LHCN-M2 (cell line): ENCODE results near the gene AMER2. TPM values are rescaled to one million over a fixed set of nuclear protein-coding genes. Genes with fewer than 3 reads are reported as not detected.

Experiments used
- DNase-seq: peaks from one replicate; pipeline ENCODE4 v3.0.0-alpha.2; 2012; ENCODE audit warnings: low read depth
- total RNA-seq: library from RNA; depleted of rRNA; stranded (reverse); fragments of >200 nt; gene quantifications from 2 replicates; pipeline ENCODE4 v1.2.3, GENCODE V29; 2014

The AMER2 gene
- total RNA-seq, 1 experiment from 2014 or later, result not detected

DNA sequence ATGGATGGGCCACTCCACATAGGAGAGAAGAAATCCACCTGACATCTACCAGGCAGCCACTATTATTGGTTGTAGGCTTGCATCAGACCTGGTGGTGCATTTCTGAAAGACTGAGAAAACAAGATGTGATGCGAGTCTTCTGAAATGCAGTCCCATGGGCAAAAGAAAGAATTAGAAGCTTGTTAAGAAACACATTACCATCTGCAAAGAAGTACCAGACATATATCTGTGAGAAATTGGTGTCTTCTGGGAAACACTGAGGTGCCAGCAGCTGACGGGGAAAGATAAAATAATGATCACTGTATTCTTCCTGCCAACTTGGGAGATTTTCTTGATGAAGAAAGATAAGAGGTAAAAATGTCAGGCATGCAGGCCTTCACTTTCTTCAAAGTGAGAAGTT is 14.4 kb downstream of the AMER2 start:
- no peak for DNase-seq

DNA sequence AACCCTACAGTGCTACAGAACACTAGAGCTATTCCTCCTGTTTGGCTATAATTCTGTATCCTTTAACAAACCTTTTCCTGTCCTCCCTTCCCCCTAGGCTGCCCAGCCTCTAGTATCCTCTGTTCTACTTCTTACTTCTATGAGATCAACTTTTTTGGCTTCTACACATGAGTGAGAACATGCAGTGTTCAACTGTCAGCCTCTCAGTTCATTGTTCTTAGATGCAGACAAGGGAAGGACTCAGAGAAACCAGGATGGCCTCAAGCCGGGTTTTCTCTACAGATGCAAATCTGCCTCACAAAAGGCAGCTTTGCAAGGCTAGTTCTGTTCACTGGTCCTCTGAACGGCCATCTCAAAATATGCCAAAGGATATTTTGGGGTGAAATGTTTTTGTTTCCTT is 18.4 kb downstream of the AMER2 start:
- DNase-seq, result no peak

DNA sequence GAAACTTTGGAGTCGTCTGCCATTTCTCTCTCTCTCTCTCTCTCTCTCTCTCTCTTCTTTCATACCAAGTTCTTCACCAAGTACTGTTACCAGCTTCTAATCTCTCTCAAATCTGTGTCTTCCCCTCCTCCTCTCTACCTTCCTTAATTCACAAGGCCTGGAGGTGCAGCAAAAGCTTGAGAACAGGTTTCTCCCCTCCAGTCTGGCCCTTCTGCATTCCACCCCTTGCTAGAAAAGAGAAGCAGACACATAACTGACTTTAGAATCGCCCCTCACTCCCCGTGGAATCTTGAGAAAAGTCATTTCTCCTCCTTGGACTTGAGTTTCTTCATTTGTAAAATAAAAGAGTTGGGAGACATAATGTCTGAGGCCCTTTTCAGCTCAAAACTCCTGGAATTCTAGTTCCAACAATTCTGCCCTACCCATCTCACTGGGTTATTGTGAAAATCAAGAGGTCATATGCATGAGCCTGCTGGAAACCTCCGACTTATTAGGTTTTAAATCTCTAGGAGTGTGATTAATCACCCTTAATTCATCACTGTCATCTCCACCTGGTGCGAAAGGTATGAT is 20.4 kb downstream of the AMER2 start:
- no peak for DNase-seq

DNA sequence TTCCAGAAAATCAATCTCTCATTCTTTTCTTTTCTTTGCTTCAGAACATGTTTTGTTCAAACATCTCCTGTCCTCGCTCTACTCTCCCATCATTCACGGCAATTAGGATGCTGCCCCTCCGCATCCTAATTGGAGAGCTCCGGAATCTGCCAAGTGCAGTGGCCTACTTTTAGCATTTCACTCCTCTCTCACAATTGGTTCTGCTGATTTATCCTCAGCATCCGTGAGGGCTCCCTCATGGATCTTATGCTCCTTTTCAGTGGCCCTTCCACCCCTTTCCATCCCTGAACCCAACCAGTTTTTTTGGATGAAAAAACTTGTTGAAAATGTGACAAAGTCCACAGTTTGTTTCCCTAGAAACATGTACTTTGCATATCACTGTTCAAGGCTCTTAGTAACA is 22.4 kb downstream of the AMER2 start:
- DNase-seq, result no peak

DNA sequence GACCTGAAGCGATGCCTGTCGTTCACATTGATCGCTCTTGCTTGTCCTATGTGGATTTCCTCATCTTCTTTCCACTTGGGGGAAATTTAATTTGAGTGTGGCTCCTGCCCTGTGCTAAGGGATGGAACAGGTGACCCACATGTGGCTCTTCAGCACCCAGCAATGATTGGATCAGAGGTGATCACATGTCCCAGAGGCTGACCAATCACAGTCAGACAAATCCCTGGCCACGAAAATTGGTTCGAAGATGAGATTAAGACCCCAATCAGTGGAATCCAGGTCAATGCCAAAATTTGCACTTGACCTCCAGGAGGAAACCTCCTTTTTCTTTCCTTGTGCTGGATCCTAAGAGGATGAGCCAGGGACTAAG is 23.7 kb downstream of the AMER2 start:
- DNase-seq, result no peak

DNA sequence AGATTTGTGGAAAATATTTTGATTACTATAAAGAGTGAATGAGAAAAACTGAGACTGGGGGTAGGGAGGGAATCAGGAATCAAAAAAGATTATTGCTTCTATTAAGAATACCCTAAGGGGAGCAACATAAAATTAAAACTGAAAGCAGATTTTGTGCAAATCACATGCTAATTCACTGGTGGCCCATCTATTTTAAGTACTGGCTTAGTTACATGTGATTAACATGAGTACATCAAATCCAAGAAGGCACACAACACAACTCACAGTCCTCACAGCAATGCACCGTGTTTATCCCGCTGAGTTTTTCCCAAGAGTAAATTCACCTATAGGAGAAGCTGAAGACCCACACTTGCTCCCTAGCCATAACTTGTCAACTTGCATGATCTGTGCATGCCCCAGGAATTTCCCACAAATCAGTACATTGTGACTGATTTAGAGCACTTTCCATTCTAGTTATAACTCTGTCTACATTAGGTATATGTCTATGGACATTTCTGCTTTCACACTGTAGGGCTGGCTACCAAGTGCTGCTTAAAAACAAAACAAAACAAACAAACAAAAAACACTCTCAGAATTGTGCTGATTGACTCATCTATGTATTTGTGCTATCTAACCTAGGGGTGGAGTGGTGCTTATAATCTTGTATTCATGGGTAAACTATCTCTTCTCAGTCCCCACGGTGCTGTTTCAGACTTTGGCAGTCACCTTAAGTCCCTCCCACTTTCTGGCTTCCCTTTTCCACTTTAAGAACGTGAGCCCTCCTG is 24.3 kb downstream of the AMER2 start:
- DNase-seq, result no peak

DNA sequence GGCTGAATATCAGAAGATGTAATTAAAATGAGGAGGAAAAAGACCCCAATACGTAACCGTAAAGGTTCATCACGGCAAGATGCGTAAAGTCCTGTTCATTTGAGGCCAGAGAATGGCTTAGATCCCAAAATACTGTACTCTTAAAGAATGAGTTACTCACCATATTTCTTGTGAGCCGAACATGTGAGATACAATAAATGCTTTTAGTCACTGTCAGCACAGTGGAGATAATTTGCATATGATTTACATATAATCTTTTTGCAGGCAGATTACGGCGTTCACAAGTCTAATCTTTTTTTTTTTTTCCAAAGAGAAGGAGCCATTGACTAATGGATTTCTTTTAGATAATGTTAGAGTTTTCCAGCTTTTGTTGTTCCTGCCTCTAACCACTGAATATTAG is 28.4 kb downstream of the AMER2 start:
- DNase-seq, result no peak

DNA sequence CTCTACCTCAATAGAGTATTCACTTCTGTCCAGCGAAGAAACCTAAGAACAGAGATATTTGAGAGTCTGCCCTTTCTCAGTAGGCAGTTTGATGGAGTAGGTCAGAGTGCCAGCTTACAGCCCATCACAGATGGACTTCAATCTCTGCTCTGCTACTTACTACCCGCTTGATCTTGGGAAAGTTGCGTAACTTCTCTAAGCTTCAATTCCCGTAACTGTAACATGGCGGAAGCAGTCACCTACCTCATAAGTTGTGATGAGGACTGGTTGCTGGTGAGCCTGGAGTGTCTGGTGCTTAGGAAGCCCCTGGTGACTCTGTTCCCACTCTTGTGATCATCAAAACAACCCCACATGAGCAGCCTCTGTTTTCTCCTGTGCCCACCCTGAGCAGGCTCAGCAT is 31.0 kb downstream of the AMER2 start:
- no peak for DNase-seq

DNA sequence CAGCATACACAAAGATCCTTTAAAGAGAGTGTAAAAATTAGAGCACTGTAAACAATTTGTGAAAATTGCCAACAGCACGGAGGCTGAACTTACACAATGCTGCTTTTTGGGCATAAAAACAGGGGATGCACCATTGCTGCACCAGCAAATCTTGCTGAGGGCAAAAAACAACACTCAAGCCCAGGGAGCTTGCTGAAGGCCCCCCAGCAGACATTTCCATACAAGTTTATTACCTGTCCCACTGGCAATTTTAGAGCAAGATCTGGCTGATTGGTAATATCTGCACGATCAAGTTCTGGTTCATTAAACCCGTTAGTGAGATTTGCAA is 34.3 kb downstream of the AMER2 start:
- no peak for DNase-seq

DNA sequence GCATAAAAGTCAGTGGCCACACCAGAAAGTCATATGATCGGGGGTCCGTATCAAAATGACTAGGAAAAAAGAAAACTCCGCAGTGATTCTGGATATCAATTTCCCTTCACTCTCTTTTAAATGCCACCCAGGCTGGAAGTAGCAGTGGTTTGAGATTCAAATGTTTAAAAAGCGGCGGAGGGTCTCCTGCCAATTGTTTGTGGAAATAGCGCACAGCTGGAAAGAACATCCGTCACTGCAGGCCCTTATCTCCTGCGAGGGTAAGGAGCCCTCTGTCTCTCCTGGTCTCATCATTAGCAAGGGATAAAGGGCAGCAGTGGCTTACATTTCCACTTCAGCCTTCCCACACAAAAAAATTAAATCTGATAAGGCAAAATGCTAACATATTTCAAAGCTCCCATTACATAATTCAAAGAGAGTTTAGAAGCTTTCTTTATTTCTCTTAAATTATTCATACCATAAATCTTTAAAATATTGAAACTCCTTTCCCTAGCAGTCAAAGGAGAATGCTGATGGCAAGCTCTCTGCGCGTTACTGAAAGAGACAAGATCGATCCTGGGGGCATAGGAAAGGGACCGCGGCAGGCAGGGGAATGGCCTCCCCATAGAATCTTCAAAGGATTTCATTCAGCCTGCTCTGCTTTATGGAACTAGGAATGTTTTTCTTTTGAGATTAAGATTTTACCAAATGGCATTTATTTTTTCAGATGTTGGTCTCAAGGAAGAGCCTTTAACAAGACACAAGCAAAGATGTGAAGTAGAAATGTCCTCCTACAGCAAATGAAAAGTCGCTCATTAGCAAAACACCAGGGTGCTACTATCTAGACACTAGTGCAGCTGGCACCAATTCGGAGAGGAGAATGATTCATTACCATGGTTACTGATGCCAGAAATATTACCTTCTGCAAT is 35.0 kb downstream of the AMER2 start:
- no peak for DNase-seq

DNA sequence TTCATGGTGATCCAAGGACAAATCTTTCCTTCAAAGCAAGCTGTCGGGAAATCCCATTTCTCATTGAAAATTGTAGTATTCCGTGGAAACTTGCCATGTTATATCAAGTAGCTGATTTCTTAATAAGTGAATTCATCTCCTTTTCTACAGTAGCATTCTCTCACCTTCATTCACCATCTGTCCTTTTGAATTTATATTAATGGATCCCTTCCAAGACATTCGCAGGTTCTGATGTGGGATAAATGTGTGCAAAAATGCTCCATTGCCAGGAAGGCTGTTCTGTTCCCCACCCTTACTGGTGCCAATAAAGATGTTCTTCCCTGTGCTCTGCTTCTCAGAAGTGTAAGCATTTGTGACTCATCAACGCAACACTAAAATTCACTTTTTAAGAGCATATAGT is 36.2 kb downstream of the AMER2 start:
- DNase-seq, result no peak

DNA sequence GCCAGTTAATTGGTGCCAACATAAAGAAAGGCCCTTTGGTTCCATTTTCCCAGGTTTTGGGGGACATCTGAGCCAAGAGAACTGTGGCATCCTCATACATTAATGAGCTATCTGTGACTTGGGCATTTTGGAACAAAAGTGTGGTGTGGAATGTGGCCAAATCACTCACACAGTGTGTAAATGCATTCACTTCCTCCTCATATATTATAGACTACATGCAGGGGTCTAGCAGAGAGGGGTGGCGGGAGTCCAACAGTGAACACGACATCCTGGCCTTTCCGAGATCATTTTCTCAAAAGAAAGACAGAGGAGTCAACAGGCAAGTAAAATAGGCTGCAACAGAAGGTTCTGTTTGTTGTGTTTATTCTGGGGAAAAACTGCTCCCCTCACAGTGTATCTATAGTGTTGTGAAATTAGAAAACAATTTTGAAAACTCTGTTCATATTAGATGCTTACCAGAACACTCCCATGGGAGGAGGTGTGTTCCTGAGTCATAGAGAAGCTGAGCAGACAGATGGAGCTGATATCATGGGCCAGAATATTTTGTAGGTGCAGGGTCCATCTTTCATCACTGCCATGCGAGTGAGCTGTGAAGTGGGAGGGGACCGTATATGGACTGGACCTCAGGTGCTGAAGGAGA is 39.2 kb downstream of the AMER2 start:
- no peak for DNase-seq

DNA sequence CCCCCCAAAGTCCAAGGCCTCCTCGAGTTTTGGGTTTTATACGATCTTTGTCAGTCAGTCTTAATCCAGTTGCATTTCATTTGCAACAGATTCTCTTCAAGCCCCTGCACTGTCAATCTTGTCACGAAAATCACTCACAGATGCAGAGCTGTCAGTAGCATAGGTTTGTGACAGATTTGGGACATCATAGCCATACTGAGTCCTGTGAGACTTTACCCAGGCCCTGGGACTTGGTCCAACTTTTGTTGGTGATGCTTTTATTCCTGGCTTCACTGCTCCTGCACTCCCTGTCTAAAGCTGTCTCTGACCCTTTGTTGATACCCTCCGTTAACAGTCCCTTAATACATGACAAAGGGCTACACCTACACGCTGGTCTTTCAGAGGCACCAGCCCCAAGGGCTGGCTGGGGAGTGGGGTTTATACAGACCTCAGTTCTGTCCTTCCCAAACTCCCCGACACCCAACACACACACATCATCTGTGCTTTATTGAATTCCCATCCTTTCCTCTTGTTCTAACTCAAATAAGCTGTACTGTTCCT is 40.1 kb downstream of the AMER2 start:
- DNase-seq, result no peak

DNA sequence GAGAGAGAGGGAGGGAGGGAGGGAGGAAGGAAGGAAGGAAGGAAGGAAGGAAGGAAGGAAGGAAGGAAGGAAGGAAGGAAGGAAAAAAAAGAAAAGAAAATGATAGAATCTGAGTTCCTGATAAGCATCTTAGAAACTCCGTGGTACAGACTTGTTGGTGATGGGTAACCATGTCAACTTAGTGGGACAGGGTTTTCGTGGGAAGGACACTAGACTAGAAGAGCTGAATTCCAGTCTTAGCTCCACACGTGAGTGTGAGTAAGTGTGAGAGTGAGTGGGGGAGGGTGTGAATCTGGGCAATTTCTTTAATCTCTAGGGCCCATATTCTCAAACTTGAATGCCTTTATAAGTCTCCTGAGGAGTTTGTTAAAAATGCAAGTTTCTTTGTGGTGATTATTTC is 41.1 kb downstream of the AMER2 start:
- DNase-seq, result no peak

DNA sequence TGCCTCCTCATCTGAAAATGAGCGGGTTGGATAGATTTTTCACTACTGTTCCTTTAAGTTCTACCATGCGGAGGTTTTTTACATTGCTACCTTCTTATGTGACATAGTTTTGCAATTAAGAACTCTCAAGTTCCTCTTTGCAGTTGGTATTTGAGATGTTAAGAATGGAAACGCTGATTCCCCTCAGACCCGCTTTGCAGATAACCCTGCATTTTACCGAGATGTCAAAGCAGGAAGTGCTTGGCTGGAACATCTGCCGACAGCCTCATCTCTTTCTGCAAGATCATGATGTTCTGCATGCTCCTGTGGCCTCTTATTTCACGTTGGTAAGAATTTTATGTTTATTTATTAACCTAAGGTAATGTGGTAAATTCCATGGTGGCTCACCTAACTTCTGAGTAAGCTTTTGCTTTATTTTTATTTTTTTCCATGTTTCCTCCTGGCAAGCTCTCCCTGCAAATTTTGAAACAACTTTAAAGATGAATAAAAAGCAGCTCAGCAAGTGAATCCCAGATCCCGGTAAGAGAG is 53.6 kb downstream of the AMER2 start:
- no peak for DNase-seq

DNA sequence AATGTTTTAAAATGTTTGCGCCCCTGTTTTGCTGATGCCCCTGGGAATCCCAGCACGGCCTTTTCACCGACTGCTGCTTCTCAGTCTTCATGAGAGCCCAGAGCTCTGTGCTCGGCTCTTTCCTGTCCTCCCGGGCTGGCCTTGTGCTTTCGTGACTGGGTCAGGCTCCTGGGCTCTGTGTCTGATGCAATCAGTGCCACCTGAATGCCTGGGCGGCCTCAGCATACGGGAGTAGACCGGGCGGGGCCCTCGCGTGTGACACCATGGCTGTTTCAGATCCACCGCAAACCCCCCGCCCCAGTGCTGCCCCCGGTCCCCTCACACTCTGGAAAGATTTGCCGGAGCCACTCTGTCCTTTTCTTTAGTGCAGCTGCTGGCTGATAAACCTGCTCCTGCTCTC is 54.8 kb downstream of the AMER2 start:
- DNase-seq, result no peak

DNA sequence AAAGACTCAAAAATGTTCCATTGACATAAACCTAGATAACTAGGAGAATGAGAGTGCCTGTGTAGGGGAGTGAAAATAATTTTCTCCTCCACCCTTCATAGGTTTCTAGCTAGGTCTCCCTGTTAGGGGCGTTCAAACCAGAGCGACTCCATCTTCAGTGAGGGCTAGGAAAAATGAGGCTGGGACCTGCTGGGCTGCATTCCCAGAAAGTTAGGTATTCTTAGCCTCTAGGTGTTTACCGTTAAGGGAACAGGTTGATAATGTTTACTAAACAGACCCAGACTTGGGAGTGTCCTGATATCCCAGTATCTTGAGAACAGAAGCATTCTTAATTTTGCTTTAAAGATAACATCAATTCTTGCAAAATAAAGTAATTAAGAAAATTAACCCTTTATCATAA is 56.0 kb downstream of the AMER2 start:
- no peak for DNase-seq

DNA sequence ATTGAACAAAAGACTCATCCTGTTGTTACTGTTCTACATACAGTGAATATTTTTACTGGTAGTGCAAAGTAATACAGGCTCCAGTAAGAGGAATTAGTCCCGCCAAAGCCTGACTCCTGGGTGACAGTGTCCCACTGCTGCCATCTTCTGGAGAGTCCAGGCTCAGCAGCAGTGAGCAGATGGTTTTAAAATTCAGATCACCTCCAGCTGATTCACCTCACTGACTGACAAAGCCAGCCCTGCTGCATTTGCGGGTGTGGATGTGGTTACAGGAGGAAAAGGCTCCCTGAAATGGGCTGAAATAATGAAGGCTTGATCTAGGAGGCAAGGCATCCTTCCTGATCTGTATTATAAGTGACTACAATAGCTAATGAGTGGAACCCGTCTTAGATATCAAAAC is 57.9 kb downstream of the AMER2 start:
- peak; percentile 73 for DNase-seq

DNA sequence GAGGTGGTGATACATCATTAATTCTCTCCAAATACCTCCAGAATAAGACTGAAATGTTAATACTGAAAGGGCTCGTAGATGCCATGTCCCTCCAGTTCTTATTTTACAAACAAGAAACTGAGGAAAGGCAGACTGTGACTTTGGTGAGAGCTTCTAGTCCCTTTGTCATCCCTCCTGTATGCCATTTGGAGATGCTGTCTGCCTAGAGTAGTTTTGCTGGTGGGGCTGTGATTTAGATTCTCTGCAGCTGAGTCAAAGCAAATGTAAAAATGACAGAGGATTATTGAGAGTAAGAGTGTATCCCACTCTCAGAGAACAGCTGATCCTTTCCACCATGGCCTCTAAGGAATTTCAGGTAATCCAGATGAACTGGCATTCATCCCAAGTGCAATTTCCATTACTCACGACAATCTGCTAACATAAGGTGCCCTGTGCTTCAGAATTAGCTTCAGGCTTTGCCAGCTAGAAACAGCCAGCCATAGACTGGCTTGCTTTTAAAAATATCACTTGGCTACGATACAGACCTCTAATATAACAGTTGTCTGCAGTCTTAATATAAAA is 59.3 kb downstream of the AMER2 start:
- no peak for DNase-seq
